Glutamatergic neuron (in vitro differentiated cells): Measurements from ENCODE around the gene ADGRG3. TPM values are rescaled to one million over a fixed set of nuclear protein-coding genes. Genes with fewer than 3 reads are reported as not detected.
A peak's percentile ranks its signal among the peaks of the same experiment; 100 is the strongest.

ENCODE experiments used
- DNase-seq: peaks from one replicate; pipeline ENCODE4 v3.0.0; 2022
- H3K27ac Mint-ChIP-seq: one replicate; pipeline ENCODE4 v1.8.0; 2020; ENCODE audit warnings: mild to moderate bottlenecking, mixed read lengths, inconsistent platforms; ENCODE audit not compliant: unreplicated experiment
- H3K27me3 Mint-ChIP-seq: one replicate; pipeline ENCODE4 v1.8.0; 2020; ENCODE audit warnings: mild to moderate bottlenecking, moderate library complexity, mixed read lengths, inconsistent platforms; ENCODE audit not compliant: unreplicated experiment
- H3K36me3 Mint-ChIP-seq: one replicate; pipeline ENCODE4 v1.8.0; 2020; ENCODE audit warnings: mild to moderate bottlenecking, mixed read lengths, inconsistent platforms; ENCODE audit not compliant: unreplicated experiment
- H3K4me1 Mint-ChIP-seq: one replicate; pipeline ENCODE4 v1.8.0; 2020; ENCODE audit warnings: mild to moderate bottlenecking, low read depth, mixed read lengths, inconsistent platforms; ENCODE audit not compliant: unreplicated experiment
- H3K4me3 Mint-ChIP-seq: one replicate; pipeline ENCODE4 v1.8.0; 2020; ENCODE audit warnings: mild to moderate bottlenecking, mixed read lengths, inconsistent platforms; ENCODE audit not compliant: unreplicated experiment
- H3K9me3 Mint-ChIP-seq: one replicate; pipeline ENCODE4 v1.8.0; 2020; ENCODE audit warnings: mild to moderate bottlenecking, moderate library complexity, mixed read lengths, inconsistent platforms; ENCODE audit not compliant: unreplicated experiment
- total RNA-seq: library from RNA; stranded (reverse); fragmentation: NEBNext Ultra II Directional; extraction: Animal tissue kit (Norgen Biotek cat#: 25700); gene quantifications from one replicate; pipeline ENCODE4 v1.2.1, GENCODE V29; 2021; ENCODE audit not compliant: unreplicated experiment
- TF ChIP-seq, protein P1 (sequence below): fragments of 200-600 bp; sonication (generic); IDR thresholded peaks from one replicate; pipeline ENCODE4 v1.5.0; 2021; ENCODE audit not compliant: partially characterized antibody, unreplicated experiment

Gene ADGRG3
- total RNA-seq, 1 donor from 2014 or later, result not detected

DNA sequence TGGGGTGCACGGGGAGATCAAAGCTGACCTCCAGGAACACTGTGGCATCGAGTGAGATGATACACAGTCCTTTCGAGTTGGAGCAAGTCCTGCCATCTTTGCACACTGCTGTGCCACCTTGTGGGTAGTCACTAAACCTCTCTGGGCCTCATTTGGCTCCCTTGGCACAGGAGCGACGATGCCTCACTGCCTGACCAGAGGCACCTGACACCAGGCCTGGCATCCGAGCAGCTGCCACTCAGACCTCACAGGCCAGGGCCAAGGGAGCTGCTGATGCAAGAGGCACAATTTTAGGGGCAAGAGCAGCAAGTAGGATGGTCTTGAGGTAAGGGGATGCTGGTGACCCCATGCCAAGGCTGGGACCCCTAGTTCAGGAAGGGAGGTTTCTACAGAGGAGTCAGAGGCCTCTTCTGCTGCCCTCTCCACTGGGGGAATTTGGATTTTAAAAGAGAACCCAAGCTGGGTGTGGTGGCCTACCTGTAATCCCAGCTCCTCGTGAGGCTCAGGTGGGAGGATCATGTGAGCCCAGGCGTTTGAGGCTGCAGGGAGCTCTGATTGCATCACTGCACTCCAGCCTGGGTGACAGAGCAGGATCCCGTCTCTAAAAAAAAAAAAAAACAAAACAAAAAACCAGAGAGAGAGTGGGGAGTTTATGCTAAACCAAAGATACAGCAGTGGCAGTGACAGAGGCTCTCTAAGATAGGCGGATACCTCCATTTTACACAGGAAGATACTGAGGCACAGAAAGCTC is 46.4 kb upstream of the ADGRG3 start:
- H3K4me3 Mint-ChIP-seq, result no peak overlapping the region
- H3K27me3 Mint-ChIP-seq, result peaks cover 9% of the 10 kb centered on the region
- DNase-seq, result peak; percentile 6

DNA sequence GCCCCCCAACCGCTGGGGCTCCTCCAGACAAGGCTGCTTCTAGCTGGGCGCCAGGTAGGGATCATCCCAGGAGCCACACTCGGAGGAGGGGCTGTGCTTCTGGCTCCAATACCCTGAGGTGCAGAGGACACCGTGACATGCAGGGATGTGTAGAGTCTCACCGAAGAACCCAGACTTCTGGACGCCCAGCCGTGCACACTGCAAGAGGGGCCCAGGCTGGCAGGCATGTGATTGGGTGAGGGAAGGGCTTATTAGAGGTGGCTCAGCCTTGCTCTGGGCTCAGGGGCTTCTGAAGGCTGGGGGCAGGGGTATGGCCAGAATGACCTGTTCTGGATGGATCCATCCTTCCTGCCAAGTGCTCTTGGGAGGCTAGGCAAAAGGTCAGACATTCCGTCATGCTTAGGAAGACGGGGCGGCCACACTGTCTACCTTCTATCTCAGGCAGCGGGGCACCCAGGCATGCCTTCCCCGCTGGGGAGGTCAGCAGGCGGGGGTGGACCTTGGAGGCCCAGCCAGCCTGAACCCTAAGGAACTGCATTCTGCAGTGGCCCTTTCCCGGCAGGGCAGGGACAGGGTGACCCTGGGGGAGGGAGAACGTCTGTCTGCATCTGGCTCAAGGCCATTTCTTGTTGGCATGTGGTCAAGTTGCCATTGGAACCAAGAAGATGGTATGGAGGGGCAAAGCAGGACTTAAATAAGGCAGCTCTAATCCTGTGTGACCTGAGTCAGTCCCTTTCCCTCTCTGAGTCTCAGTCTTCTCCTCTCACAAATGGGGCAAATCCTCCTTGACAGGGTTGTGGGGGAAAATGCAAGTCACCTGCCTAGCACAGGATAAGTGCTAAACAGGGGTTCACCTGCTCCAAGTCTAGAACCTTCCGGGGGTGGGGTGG is 45.5 kb upstream of the ADGRG3 start:
- TF ChIP-seq, protein P1, sequence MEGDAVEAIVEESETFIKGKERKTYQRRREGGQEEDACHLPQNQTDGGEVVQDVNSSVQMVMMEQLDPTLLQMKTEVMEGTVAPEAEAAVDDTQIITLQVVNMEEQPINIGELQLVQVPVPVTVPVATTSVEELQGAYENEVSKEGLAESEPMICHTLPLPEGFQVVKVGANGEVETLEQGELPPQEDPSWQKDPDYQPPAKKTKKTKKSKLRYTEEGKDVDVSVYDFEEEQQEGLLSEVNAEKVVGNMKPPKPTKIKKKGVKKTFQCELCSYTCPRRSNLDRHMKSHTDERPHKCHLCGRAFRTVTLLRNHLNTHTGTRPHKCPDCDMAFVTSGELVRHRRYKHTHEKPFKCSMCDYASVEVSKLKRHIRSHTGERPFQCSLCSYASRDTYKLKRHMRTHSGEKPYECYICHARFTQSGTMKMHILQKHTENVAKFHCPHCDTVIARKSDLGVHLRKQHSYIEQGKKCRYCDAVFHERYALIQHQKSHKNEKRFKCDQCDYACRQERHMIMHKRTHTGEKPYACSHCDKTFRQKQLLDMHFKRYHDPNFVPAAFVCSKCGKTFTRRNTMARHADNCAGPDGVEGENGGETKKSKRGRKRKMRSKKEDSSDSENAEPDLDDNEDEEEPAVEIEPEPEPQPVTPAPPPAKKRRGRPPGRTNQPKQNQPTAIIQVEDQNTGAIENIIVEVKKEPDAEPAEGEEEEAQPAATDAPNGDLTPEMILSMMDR, result no peak
- Mint-ChIP-seq H3K4me3 (no peak overlapping the region), H3K27me3 (peaks cover 16% of the 10 kb centered on the region), H3K27ac (no peak overlapping the region), H3K9me3 (peaks cover 11% of the 10 kb centered on the region), H3K36me3 (no peaks in the 10 kb centered on the region), H3K4me1 (peaks cover 40% of the 10 kb centered on the region)
- DNase-seq, result peak; percentile 11

More for the DNA sequence above, 46.4 kb upstream of the ADGRG3 start:
- TF ChIP-seq, protein P1, result no peak
- Mint-ChIP-seq H3K9me3 (peaks cover 5% of the 10 kb centered on the region), H3K27ac (no peak overlapping the region), H3K36me3 (no peaks in the 10 kb centered on the region), H3K4me1 (peaks cover 32% of the 10 kb centered on the region)

DNA sequence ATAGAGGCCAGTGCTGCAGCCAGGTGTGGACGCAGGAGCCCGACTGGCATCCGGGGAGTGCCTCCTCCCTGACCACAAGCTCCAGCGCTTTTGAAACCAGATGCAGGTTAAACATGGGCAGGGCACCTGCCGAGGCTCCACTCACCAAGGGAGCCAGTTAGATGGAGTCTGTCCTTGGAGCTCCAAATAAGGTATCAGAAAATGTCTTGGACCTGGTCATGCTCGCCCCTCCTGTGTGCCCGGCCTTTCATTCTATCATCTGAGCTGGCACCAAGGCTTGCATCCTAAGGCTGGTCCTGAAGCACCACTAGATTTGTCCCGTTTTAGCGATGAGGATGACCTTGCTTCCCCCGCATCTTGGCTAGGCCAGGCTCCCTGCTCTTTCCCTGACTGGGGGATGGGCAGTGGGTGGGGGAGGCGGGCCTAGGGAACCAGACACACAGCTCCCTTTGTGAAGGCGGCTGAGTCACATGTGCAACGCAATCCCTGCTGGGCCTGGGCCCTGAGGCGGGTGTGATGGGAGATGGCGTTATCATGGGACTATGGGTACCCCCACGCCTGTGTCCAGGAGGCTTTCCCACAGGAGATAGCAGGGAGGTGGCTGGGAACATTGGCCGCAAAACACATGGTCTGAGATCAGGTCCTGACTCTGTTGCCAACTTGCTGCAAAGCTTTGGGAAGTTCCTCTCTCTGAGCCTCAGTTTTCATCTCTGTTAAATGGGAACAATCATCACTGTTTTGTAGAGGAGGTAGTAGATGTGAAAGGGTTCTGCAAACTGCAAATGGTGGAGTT is 44.7 kb upstream of the ADGRG3 start:
- Mint-ChIP-seq H3K36me3 (no peaks in the 10 kb centered on the region), H3K4me3 (no peak overlapping the region), H3K4me1 (peaks cover 43% of the 10 kb centered on the region), H3K27ac (no peak overlapping the region), H3K9me3 (peaks cover 11% of the 10 kb centered on the region), H3K27me3 (peaks cover 12% of the 10 kb centered on the region)
- DNase-seq, result no peak
- TF ChIP-seq, protein P1, result no peak

DNA sequence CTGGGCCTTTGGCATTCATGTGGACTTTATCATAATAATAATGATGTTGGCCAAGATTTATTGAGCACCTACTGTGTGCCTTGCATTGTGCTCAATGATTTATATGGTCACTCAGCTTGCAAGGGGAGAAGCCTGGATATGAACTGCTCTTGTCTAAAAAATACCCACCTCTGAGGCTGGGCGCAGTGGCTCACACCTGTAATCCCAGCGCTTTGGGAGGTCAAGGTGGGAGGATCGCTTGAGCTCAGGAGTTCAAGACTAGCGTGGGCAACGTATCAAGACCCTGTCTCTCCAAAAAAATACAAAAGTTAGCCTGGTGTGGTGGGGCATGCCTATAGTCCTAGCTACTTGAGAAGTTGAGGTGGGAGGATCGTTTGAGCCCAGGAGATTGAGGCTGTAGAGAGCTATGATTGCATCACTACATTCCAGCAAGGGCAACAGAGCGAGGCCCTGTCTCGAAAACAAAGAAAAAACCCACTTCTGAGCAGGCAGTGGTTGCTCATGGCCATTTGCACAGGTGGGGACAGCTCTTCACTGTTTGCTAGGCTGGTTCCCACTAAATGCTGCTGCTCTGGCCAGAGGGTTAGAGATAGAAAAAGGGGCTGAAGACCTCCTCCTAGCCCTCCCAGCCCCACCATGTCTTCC is 43.9 kb upstream of the ADGRG3 start:
- H3K4me3 Mint-ChIP-seq, result no peak overlapping the region

More for the DNA sequence above, 43.9 kb upstream of the ADGRG3 start:
- no peak for DNase-seq
- Mint-ChIP-seq H3K9me3 (peaks cover 11% of the 10 kb centered on the region), H3K27ac (no peak overlapping the region), H3K36me3 (no peaks in the 10 kb centered on the region), H3K27me3 (peaks cover 16% of the 10 kb centered on the region), H3K4me1 (peaks cover 49% of the 10 kb centered on the region)
- TF ChIP-seq, protein P1, result no peak
